ENCODE data around the gene DFFB.

DFFB gene

GRCh38 chr1:3912809-3913685 lies 55.8 kb downstream of the DFFB start:
- TF ChIP-seq TAF1 (IDR thresholded peaks at IDR 0.05; ENCODE audit: borderline replicate concordance, insufficient read depth, low read length) (no peak), POLR2AphosphoS5 (IDR thresholded peaks at IDR 0.05; ENCODE audit: low read depth, low read length) (no peak), SIN3A (IDR thresholded peaks at IDR 0.05; ENCODE audit: borderline replicate concordance, insufficient read depth, low read length) (no peak), FOXP2 (optimal IDR thresholded peaks at IDR 0.05; ENCODE audit: borderline replicate concordance, extremely low read depth, extremely low read length, insufficient read depth) (no peak)
- TF ChIP-seq, protein P1, sequence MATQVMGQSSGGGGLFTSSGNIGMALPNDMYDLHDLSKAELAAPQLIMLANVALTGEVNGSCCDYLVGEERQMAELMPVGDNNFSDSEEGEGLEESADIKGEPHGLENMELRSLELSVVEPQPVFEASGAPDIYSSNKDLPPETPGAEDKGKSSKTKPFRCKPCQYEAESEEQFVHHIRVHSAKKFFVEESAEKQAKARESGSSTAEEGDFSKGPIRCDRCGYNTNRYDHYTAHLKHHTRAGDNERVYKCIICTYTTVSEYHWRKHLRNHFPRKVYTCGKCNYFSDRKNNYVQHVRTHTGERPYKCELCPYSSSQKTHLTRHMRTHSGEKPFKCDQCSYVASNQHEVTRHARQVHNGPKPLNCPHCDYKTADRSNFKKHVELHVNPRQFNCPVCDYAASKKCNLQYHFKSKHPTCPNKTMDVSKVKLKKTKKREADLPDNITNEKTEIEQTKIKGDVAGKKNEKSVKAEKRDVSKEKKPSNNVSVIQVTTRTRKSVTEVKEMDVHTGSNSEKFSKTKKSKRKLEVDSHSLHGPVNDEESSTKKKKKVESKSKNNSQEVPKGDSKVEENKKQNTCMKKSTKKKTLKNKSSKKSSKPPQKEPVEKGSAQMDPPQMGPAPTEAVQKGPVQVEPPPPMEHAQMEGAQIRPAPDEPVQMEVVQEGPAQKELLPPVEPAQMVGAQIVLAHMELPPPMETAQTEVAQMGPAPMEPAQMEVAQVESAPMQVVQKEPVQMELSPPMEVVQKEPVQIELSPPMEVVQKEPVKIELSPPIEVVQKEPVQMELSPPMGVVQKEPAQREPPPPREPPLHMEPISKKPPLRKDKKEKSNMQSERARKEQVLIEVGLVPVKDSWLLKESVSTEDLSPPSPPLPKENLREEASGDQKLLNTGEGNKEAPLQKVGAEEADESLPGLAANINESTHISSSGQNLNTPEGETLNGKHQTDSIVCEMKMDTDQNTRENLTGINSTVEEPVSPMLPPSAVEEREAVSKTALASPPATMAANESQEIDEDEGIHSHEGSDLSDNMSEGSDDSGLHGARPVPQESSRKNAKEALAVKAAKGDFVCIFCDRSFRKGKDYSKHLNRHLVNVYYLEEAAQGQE (IDR thresholded peaks at IDR 0.05; ENCODE audit: insufficient read depth in 1 of 2, low read depth in 2 of 2, low read length in 2 of 2) = no peak

DNA sequence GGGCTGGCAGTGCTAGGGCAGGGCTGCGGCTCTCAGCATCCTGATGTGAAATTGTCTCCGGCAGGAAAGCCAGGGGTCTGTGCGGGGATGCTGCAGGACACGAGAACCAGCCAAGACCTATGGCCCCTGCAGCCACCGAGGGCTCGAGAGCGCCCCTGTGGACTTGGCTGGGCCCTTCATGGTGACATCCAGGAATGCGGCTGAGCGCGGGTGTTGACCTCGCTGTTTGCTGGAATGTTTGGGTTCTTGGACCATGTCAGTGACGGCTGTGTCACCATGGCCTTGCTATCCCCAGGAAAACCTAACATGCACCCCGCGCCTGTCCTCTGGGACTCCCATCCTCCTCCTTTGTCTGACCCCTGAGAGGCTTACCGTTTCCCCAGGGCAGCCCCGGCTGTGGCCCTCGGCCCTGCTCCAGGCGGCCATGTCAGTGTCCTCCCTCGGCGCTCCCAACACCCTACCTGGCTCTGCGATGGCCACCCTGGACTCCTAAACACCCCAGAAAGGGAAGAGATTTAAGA lies 57.1 kb downstream of the DFFB start:
- TF ChIP-seq SIN3A (IDR thresholded peaks at IDR 0.05; ENCODE audit: borderline replicate concordance, insufficient read depth, low read length) (no peak), FOXP2 (optimal IDR thresholded peaks at IDR 0.05; ENCODE audit: borderline replicate concordance, extremely low read depth, extremely low read length, insufficient read depth) (no peak), TAF1 (IDR thresholded peaks at IDR 0.05; ENCODE audit: borderline replicate concordance, insufficient read depth, low read length) (no peak), POLR2AphosphoS5 (IDR thresholded peaks at IDR 0.05; ENCODE audit: low read depth, low read length) (no peak)
- TF ChIP-seq, protein P1 (IDR thresholded peaks at IDR 0.05; ENCODE audit: insufficient read depth in 1 of 2, low read depth in 2 of 2, low read length in 2 of 2) = no peak

GRCh38 chr1:3914911-3915310 lies 57.6 kb downstream of the DFFB start:
- TF ChIP-seq FOXP2 (optimal IDR thresholded peaks at IDR 0.05; ENCODE audit: borderline replicate concordance, extremely low read depth, extremely low read length, insufficient read depth) (no peak), TAF1 (IDR thresholded peaks at IDR 0.05; ENCODE audit: borderline replicate concordance, insufficient read depth, low read length) (no peak), SIN3A (IDR thresholded peaks at IDR 0.05; ENCODE audit: borderline replicate concordance, insufficient read depth, low read length) (no peak), POLR2AphosphoS5 (IDR thresholded peaks at IDR 0.05; ENCODE audit: low read depth, low read length) (no peak)
- TF ChIP-seq, protein P1 (IDR thresholded peaks at IDR 0.05; ENCODE audit: insufficient read depth in 1 of 2, low read depth in 2 of 2, low read length in 2 of 2) = no peak

- no peak for TF ChIP-seq FOXP2 (optimal IDR thresholded peaks at IDR 0.05; ENCODE audit: borderline replicate concordance, extremely low read depth, extremely low read length, insufficient read depth)
- no peak for TF ChIP-seq TAF1 (IDR thresholded peaks at IDR 0.05; ENCODE audit: borderline replicate concordance, insufficient read depth, low read length)
- TF ChIP-seq, protein P1 (IDR thresholded peaks at IDR 0.05; ENCODE audit: insufficient read depth in 1 of 2, low read depth in 2 of 2, low read length in 2 of 2) = no peak
- TF ChIP-seq SIN3A (IDR thresholded peaks at IDR 0.05; ENCODE audit: borderline replicate concordance, insufficient read depth, low read length) = no peak
- no peak for TF ChIP-seq POLR2AphosphoS5 (IDR thresholded peaks at IDR 0.05; ENCODE audit: low read depth, low read length)
These were observed 58.4 kb downstream of the DFFB start for GRCh38 chr1:3915551-3916121.
